MM.1S (cell line): ENCODE results near the gene PDIA4.

ENCODE experiments used
- EZH2 ChIP-seq: fragments of 300-600 bp; sonication (generic); optimal IDR thresholded peaks from 2 replicates; pipeline ENCODE3; 2017; ENCODE audit warnings: low read depth, mild to moderate bottlenecking, antibody characterized with exemption, low read length, mixed read lengths
- EZH2phosphoT487 ChIP-seq: fragments of 300-600 bp; sonication (generic); IDR thresholded peaks from 2 replicates; pipeline ENCODE4 v1.6.1; 2018; ENCODE audit warnings: antibody characterized with exemption, low read length
- TF ChIP-seq, protein P1 (sequence below): fragments of 300-600 bp; sonication (generic); IDR thresholded peaks from 2 replicates; pipeline ENCODE4 v1.5.1; 2016; ENCODE audit warnings: antibody characterized with exemption, low read length, mixed read lengths

DNA sequence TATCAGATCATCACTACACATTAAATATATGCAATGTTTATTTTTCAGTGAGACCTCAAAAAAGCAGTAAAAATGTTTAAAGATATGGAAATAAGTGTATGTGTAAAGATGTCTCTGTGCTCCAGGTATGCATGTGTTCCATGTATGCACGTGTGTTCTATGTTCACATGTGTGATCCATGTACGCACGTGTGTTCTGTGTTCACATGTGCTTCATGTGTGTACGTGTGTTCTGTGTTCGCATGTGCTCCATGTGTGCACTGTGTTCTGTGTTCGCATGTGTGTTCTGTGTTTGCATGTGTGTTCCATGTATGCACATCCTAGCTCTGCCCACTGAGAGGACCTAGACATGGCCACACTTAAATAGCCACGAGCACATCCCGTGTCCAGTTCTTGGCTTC lies 15.6 kb upstream of the PDIA4 start:
- TF ChIP-seq, protein P1, sequence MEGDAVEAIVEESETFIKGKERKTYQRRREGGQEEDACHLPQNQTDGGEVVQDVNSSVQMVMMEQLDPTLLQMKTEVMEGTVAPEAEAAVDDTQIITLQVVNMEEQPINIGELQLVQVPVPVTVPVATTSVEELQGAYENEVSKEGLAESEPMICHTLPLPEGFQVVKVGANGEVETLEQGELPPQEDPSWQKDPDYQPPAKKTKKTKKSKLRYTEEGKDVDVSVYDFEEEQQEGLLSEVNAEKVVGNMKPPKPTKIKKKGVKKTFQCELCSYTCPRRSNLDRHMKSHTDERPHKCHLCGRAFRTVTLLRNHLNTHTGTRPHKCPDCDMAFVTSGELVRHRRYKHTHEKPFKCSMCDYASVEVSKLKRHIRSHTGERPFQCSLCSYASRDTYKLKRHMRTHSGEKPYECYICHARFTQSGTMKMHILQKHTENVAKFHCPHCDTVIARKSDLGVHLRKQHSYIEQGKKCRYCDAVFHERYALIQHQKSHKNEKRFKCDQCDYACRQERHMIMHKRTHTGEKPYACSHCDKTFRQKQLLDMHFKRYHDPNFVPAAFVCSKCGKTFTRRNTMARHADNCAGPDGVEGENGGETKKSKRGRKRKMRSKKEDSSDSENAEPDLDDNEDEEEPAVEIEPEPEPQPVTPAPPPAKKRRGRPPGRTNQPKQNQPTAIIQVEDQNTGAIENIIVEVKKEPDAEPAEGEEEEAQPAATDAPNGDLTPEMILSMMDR = no peak
- TF ChIP-seq EZH2 (no peak), EZH2phosphoT487 (no peak)
